CD4-positive, alpha-beta T cell treated with Interleukin-4 for 4 hours (primary cell): ENCODE measurements around the gene C20orf141.

Experiments used
- DNase-seq: peaks from one replicate; pipeline ENCODE4 v3.0.0-alpha.2; 2020

The C20orf141 gene

DNA sequence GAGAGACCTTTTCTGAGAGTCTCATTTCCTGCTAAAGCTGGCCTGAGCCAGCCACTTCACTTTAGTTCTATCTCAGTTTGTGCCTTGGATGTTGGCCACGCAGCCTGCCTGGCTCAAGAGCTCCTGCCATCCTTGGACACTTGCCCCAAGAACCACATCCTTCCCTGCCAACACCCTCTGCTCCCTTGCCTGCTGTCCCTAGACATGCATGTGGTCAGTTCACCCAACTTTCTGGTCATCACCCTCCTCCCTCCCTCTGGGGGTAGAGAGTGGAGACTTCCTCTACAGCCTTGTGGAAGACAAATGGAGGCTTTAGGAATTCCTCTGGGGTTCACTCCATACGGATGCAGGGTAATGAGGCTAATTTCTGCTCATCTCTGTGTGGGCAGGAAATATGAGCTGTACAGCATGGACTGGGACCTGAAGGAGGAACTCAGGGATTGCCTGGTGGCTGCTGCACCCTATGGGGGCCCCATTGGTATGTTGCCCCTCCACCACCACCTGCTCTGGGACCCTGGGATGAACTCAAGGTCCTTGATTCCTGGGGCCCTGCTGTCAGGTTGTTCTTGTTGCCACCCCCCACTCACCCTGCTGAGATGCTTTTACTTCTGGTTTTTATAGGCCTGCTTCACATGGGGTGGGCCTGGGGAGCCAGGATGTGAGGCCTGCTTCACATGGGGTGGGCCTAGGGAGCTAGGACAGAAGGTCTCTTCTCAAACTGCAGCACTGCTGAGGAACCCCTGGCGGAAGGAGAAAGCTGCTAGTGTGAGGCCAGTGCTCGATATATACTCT lies 44.7 kb downstream of the C20orf141 start:
- DNase-seq = no peak

DNA sequence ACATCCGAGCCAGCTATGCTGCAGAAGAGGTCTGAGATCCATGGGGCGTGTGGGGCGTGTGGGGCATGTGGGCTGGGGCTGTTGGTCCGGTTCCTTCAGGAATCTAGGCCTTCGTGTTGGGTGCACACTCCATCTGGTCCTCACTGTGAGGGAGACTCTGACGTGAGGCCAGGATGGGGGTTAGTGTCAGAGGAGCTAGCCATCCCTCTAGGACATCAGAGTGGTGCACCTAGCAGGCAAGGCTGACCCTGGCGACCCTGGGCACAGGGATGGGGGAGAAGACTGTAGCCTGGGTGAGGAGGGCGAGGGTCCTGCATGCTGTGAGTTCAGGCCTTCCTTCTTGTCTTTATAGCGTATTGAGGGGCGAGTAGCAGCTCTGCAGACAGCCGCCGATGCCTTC lies 49.8 kb downstream of the C20orf141 start:
- no peak for DNase-seq

DNA sequence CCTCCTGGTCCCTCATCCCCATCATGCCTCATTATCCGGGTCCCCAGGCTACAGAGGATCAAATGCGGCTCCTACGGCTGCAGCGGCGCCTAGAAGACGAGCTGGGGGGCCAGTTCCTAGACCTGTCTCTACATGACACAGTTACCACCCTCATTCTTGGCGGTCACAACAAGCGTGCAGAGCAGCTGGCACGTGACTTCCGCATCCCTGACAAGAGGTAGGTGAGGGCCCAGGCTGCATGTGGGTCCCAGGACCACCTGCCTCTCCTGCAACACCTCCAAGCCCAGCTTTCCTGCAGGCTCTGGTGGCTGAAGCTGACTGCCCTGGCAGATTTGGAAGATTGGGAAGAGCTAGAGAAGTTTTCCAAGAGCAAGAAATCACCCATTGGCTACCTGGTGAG lies 50.3 kb downstream of the C20orf141 start:
- no peak for DNase-seq
